Dermis blood vessel endothelial cell (primary cell): Measurements from ENCODE around the gene MCF2L2. TPM values are rescaled to one million over a fixed set of nuclear protein-coding genes. Genes with fewer than 3 reads are reported as not detected.

Source experiments
- DNase-seq: peaks from one replicate; pipeline ENCODE4 v3.0.0; 2010
- total RNA-seq: library from RNA; depleted of rRNA; stranded (reverse); fragments of >200 nt; gene quantifications from 2 replicates; pipeline ENCODE4 v1.2.3, GENCODE V29; 2014

Gene MCF2L2
- total RNA-seq, 1 donor from 2014 or later = 0.34 TPM

- no peak for DNase-seq
These were observed 59.3 kb downstream of the MCF2L2 start for GRCh38 chr3:183369117-183369516.

GRCh38 chr3:183360971-183361624 lies 67.3 kb downstream of the MCF2L2 start:
- no peak for DNase-seq

- DNase-seq = no peak
These were observed 69.4 kb downstream of the MCF2L2 start for GRCh38 chr3:183359036-183359435.

- no peak for DNase-seq
These were observed 70.8 kb downstream of the MCF2L2 start for GRCh38 chr3:183357564-183358079.

- DNase-seq = no peak
These were observed 71.5 kb downstream of the MCF2L2 start for GRCh38 chr3:183356920-183357319.

- DNase-seq = no peak
These were observed 73.5 kb downstream of the MCF2L2 start for GRCh38 chr3:183354874-183355273.

GRCh38 chr3:183354325-183354831 lies 74.0 kb downstream of the MCF2L2 start:
- no peak for DNase-seq

GRCh38 chr3:183353421-183353820 lies 75.0 kb downstream of the MCF2L2 start:
- DNase-seq = no peak

- DNase-seq = no peak
These were observed 78.3 kb downstream of the MCF2L2 start for GRCh38 chr3:183350164-183350563.

GRCh38 chr3:183349421-183350157 lies 78.8 kb downstream of the MCF2L2 start:
- DNase-seq = peak; percentile 14

- no peak for DNase-seq
These were observed 85.6 kb downstream of the MCF2L2 start for GRCh38 chr3:183342824-183343223.

GRCh38 chr3:183341545-183342288 lies 86.7 kb downstream of the MCF2L2 start:
- no peak for DNase-seq

- DNase-seq = no peak
These were observed 88.2 kb downstream of the MCF2L2 start for GRCh38 chr3:183340222-183340621.

- no peak for DNase-seq
These were observed 88.8 kb downstream of the MCF2L2 start for GRCh38 chr3:183339461-183340086.

GRCh38 chr3:183338520-183338919 lies 89.9 kb downstream of the MCF2L2 start:
- no peak for DNase-seq

- no peak for DNase-seq
These were observed 95.9 kb downstream of the MCF2L2 start for GRCh38 chr3:183332487-183332886.

GRCh38 chr3:183331498-183331897 lies 96.9 kb downstream of the MCF2L2 start:
- no peak for DNase-seq

GRCh38 chr3:183330881-183331280 lies 97.5 kb downstream of the MCF2L2 start:
- no peak for DNase-seq

GRCh38 chr3:183329543-183329942 lies 98.9 kb downstream of the MCF2L2 start:
- no peak for DNase-seq

- DNase-seq = no peak
These were observed 99.6 kb downstream of the MCF2L2 start for GRCh38 chr3:183328823-183329222.

GRCh38 chr3:183328164-183328563 lies 100.3 kb downstream of the MCF2L2 start:
- no peak for DNase-seq

- DNase-seq = peak; percentile 11
These were observed 101.1 kb downstream of the MCF2L2 start for GRCh38 chr3:183327343-183327742.

- DNase-seq = peak; percentile 68
These were observed 104.3 kb downstream of the MCF2L2 start for GRCh38 chr3:183324083-183324482.
